Thymus (tissue), 11 donors: ENCODE measurements around the gene PDCD7. TPM values are rescaled to one million over a fixed set of nuclear protein-coding genes. Genes with fewer than 3 reads are reported as not detected.
A peak's percentile ranks its signal among the peaks of the same experiment; 100 is the strongest.
"Not testable (repeated sequence)": the region's sequence is repeated elsewhere in the genome, so short reads cannot be mapped to it uniquely, and the experiment has no call there.

Source experiments
- DNase-seq, 9 donors: peaks; one replicate each; pipeline ENCODE4 v3.0.0-alpha.2; 2013; ENCODE audit warnings: low spot score in 9 of 9, low read depth in 6 of 9, missing footprints in 1 of 9
- H3K27ac ChIP-seq, 2 donors: one replicate each; pipeline ENCODE4 v1.5.1; 2013; ENCODE audit warnings: control low read depth in 1 of 2, low read depth in 1 of 2, low read length in 1 of 2, mild to moderate bottlenecking in 1 of 2, moderate library complexity in 1 of 2
- H3K27me3 ChIP-seq, 2 donors: one replicate each; pipeline ENCODE4 v1.5.1; 2013; ENCODE audit warnings: low read length in 1 of 2; ENCODE audit not compliant: control insufficient read depth in 2 of 2, insufficient read depth in 1 of 2
- H3K36me3 ChIP-seq, 2 donors: one replicate each; pipeline ENCODE4 v1.5.1; 2013; ENCODE audit warnings: low read length in 1 of 2, mild to moderate bottlenecking in 1 of 2, moderate library complexity in 1 of 2; ENCODE audit not compliant: control insufficient read depth in 2 of 2, insufficient read depth in 2 of 2
- H3K4me1 ChIP-seq, 2 donors: one replicate each; pipeline ENCODE4 v1.5.1; 2013; ENCODE audit warnings: low read length in 2 of 2; ENCODE audit not compliant: control insufficient read depth in 2 of 2, insufficient read depth in 2 of 2
- H3K4me3 ChIP-seq, 2 donors: one replicate each; pipeline ENCODE4 v1.5.1; 2013; ENCODE audit warnings: low read length in 2 of 2, control low read depth in 1 of 2, mild to moderate bottlenecking in 1 of 2
- H3K9me3 ChIP-seq, 2 donors: one replicate each; pipeline ENCODE4 v1.5.1; 2013; ENCODE audit warnings: low read length in 1 of 2, mild to moderate bottlenecking in 1 of 2; ENCODE audit not compliant: control insufficient read depth in 2 of 2, insufficient read depth in 1 of 2
- WGBS: extraction: QIAGEN DNeasy Blood & Tissue Kit; methylation state at CpG from one replicate; pipeline ENCODE4 v1.1.7; 2013; 5-methylcytosine and 5-hydroxymethylcytosine counted together
- polyA plus RNA-seq: library from polyadenylated mRNA; stranded (reverse); fragments of 200-250 nt; gene quantifications from one replicate; pipeline ENCODE4 v1.2.3, GENCODE V29; 2013
- total RNA-seq: library from RNA; stranded (reverse); fragments of 120-200 nt; gene quantifications from one replicate; pipeline ENCODE4 v1.2.4, GENCODE V29; 2013
- donor health status: healthy.

The PDCD7 gene
- total and polyA plus RNA-seq, 2 donors, result 12.2 to 16.6 TPM

GRCh38 chr15:65105038-65105437, 28.6 kb downstream of the PDCD7 start:
- no peak for DNase-seq
- Histone ChIP-seq H3K27ac (no peak overlapping the region), H3K4me3 (no peak overlapping the region), H3K27me3 (no peaks in the 10 kb centered on the region), H3K36me3 (peaks cover 26 to 37% of the 10 kb centered on the region in 2 donors), H3K4me1 (no peaks in the 10 kb centered on the region), H3K9me3 (no peaks in the 10 kb centered on the region)
- 95% methylated on average over 5 of the region's 5 CpGs for WGBS

GRCh38 chr15:65102912-65103311, 30.7 kb downstream of the PDCD7 start:
- Histone ChIP-seq H3K4me3 (no peak overlapping the region), H3K27me3 (no peaks in the 10 kb centered on the region), H3K4me1 (no peaks in the 10 kb centered on the region), H3K9me3 (no peaks in the 10 kb centered on the region), H3K36me3 (peaks cover 45 to 55% of the 10 kb centered on the region in 2 donors), H3K27ac (no peak overlapping the region)
- WGBS, result over 99% methylated on average over 3 of the region's 3 CpGs
- no peak for DNase-seq

GRCh38 chr15:65101891-65102708, 31.5 kb downstream of the PDCD7 start:
- Histone ChIP-seq H3K36me3 (peaks cover 52 to 61% of the 10 kb centered on the region in 2 donors), H3K9me3 (no peaks in the 10 kb centered on the region), H3K4me3 (no peak overlapping the region), H3K4me1 (no peaks in the 10 kb centered on the region), H3K27me3 (no peaks in the 10 kb centered on the region), H3K27ac (no peak overlapping the region)
- DNase-seq, result no peak
- whole genome bisulfite sequencing, result 93% methylated on average over 75 of the region's 75 CpGs

- Histone ChIP-seq H3K27me3 (no peaks in the 10 kb centered on the region), H3K9me3 (no peaks in the 10 kb centered on the region), H3K4me1 (no peaks in the 10 kb centered on the region), H3K36me3 (peaks cover 52 to 61% of the 10 kb centered on the region in 2 donors), H3K27ac (no peak overlapping the region), H3K4me3 (no peak overlapping the region)
- 62% methylated on average over 9 of the region's 9 CpGs for WGBS
- DNase-seq, result peak in 8 of 9 donors; percentile 4 to 63 (median 27)
These were observed 32.2 kb downstream of the PDCD7 start for GRCh38 chr15:65101411-65101890.

- 96% methylated on average over 7 of the region's 7 CpGs for WGBS
- Histone ChIP-seq H3K27me3 (no peaks in the 10 kb centered on the region), H3K9me3 (no peaks in the 10 kb centered on the region), H3K4me1 (no peaks in the 10 kb centered on the region), H3K36me3 (peaks cover 47 to 57% of the 10 kb centered on the region in 2 donors), H3K4me3 (no peak overlapping the region), H3K27ac (no peak overlapping the region)
- DNase-seq, result no peak
These were observed 33.2 kb downstream of the PDCD7 start for GRCh38 chr15:65100442-65100841.

GRCh38 chr15:65099801-65100200, 33.8 kb downstream of the PDCD7 start:
- not testable (repeated sequence) for DNase-seq, H3K27me3 ChIP-seq, H3K9me3 ChIP-seq, H3K4me3 ChIP-seq, H3K27ac ChIP-seq, H3K4me1 ChIP-seq
- WGBS, result 98% methylated on average over 10 of the region's 10 CpGs
- peaks cover 42 to 51% of the 10 kb centered on the region in 2 donors for H3K36me3 ChIP-seq

GRCh38 chr15:65099336-65099735, 34.3 kb downstream of the PDCD7 start:
- H3K4me1 ChIP-seq, result no peaks in the 10 kb centered on the region
- H3K27ac ChIP-seq, result no peak overlapping the region
- no peak overlapping the region for H3K4me3 ChIP-seq
- no peaks in the 10 kb centered on the region for H3K27me3 ChIP-seq
- no peaks in the 10 kb centered on the region for H3K9me3 ChIP-seq
- WGBS, result over 99% methylated on average over 5 of the region's 5 CpGs
- DNase-seq, result no peak
- peaks cover 42 to 48% of the 10 kb centered on the region in 2 donors for H3K36me3 ChIP-seq

- 98% methylated on average over 7 of the region's 7 CpGs for WGBS
- no peaks in the 10 kb centered on the region for H3K9me3 ChIP-seq
- peaks cover 42 to 48% of the 10 kb centered on the region in 2 donors for H3K36me3 ChIP-seq
- no peak overlapping the region for H3K4me3 ChIP-seq
- no peak overlapping the region for H3K27ac ChIP-seq
- H3K27me3 ChIP-seq, result no peaks in the 10 kb centered on the region
- DNase-seq, result no peak
- H3K4me1 ChIP-seq, result no peaks in the 10 kb centered on the region
These were observed 35.9 kb downstream of the PDCD7 start for GRCh38 chr15:65097651-65098263.
